K562 (cell line): ENCODE measurements around the gene ABHD8. TPM values are rescaled to one million over a fixed set of nuclear protein-coding genes. Genes with fewer than 3 reads are reported as not detected.

Experiments used
- ATAC-seq: fragments of 200-7000 bp; cut with Tn5 transposase; 3 replicates; pipeline ENCODE4 v1.9.1; 2020; ENCODE audit warnings: moderate library complexity
- BruUV-seq: library from RNA; stranded (reverse); fragments of 400-500 nt; replicated peaks from 2 replicates; lab custom pipeline; 2021; lab: Mats Ljungman, UMichigan
- CTCF ChIA-PET: fragments of 300-600 bp; formaldehyde crosslinking; extraction: SDS; loops from one replicate; lab custom pipeline; 2021; ENCODE audit warnings: low intra/inter-chr PET ratio; lab: Yijun Ruan, JAX
- POLR2A ChIA-PET: fragments of 300-600, 350-650 bp; sonication (Branson Sonifier 250); formaldehyde crosslinking; extraction: SDS; loops from one replicate; lab custom pipeline; 2021; ENCODE audit warnings: antibody characterized with exemption, inconsistent platforms; lab: Yijun Ruan, JAX
- DNase-seq, 4 experiments: peaks; one replicate each; pipeline versions ENCODE4 v3.0.0 to v3.0.0-alpha.2; 2011 to 2018; ENCODE audit warnings: low spot score in 3 of 4, mixed read lengths in 3 of 4; ENCODE audit errors: extremely low read depth in 1 of 4
- FAIRE-seq: peaks from 2 replicates; lab custom pipeline; 2011; peaks lifted over from hg19 to GRCh38; lab: Jason Lieb, UNC
- H2AFZ ChIP-seq: 2 replicates; pipeline ENCODE4 v1.6.0; 2011; ENCODE audit warnings: low read depth, low read length, control low read depth, inconsistent platforms
- H3K27ac ChIP-seq: fragments of 200-600 bp; 3 replicates; pipeline ENCODE4 v1.8.0; 2011; ENCODE audit warnings: low read depth, mild to moderate bottlenecking, control low read depth, inconsistent platforms, low read length, moderate library complexity, mixed read lengths; ENCODE audit errors: extremely low read depth
- H3K27me3 ChIP-seq, 2 experiments: fragments of 300-600 bp in 1 of 2; 2 replicates in 1 of 2; 3 replicates in 1 of 2; pipeline versions ENCODE4 v1.6.0 to v1.8.0; 2011; ENCODE audit warnings: inconsistent platforms in 2 of 2, low read length in 2 of 2, mild to moderate bottlenecking in 1 of 2, mixed read lengths in 1 of 2, moderate library complexity in 1 of 2; ENCODE audit not compliant: control insufficient read depth in 2 of 2, insufficient read depth in 2 of 2
- H3K36me3 ChIP-seq: fragments of 300-600 bp; 3 replicates; pipeline ENCODE4 v1.8.0; 2011; ENCODE audit warnings: mild to moderate bottlenecking, low read length, inconsistent platforms; ENCODE audit not compliant: control insufficient read depth, insufficient read depth
- H3K4me1 ChIP-seq, 2 experiments: fragments of 200-600 bp in 1 of 2; replicated peaks in 1 of 2; 2 replicates in 1 of 2; 3 replicates in 1 of 2; pipeline versions ENCODE4 v1.5.1 to v1.8.0; 2011; ENCODE audit warnings: inconsistent platforms in 2 of 2, low read length in 2 of 2, mild to moderate bottlenecking in 1 of 2, mixed read lengths in 1 of 2, moderate library complexity in 1 of 2; ENCODE audit not compliant: control insufficient read depth in 2 of 2, insufficient read depth in 2 of 2
- H3K4me2 ChIP-seq: 2 replicates; pipeline ENCODE4 v1.6.1; 2011; ENCODE audit warnings: low read length, control low read depth, inconsistent platforms, mixed read lengths; ENCODE audit not compliant: insufficient read depth
- H3K4me3 ChIP-seq: fragments of 200-600 bp; sonication (generic), shearing (Covaris generic); 2 replicates; pipeline ENCODE4 v1.5.1; 2016; ENCODE audit warnings: control low read depth, inconsistent platforms
- H3K79me2 ChIP-seq: fragments of 200-600 bp; 3 replicates; pipeline ENCODE4 v1.8.0; 2011; ENCODE audit warnings: low read length, inconsistent platforms; ENCODE audit not compliant: control insufficient read depth, insufficient read depth
- H3K9ac ChIP-seq, 2 experiments: 2 replicates each; pipeline versions ENCODE4 v1.6.0 to v1.6.1; 2011; ENCODE audit warnings: low read depth in 2 of 2, low read length in 2 of 2, control low read depth in 1 of 2, inconsistent platforms in 1 of 2, mild to moderate bottlenecking in 1 of 2, mixed read lengths in 1 of 2; ENCODE audit not compliant: insufficient read depth in 1 of 2
- H3K9me1 ChIP-seq: one replicate; pipeline ENCODE4 v1.6.0; 2011; ENCODE audit warnings: inconsistent platforms, mild to moderate bottlenecking, low read length, moderate library complexity; ENCODE audit not compliant: control insufficient read depth, insufficient read depth
- H3K9me3 ChIP-seq: replicated peaks from 2 replicates; pipeline ENCODE4 v1.5.1; 2011; ENCODE audit warnings: low read depth, low read length, inconsistent platforms; ENCODE audit not compliant: control insufficient read depth, insufficient read depth
- H4K20me1 ChIP-seq: replicated peaks from 2 replicates; pipeline ENCODE4 v1.6.1; 2011; ENCODE audit warnings: low read length, inconsistent platforms, mixed read lengths; ENCODE audit not compliant: control insufficient read depth, insufficient read depth
- ATF3 ChIP-seq, 2 experiments: fragments of 450-650 bp in 1 of 2; sonication (generic) in 1 of 2; formaldehyde crosslinking in 1 of 2; IDR thresholded peaks in 1 of 2; conservative IDR thresholded peaks in 1 of 2; 2 replicates each; pipeline versions ENCODE4 v1.6.1 to v1.8.1; 2016 to 2023; ENCODE audit warnings: mild to moderate bottlenecking in 2 of 2, moderate library complexity in 2 of 2, inconsistent platforms in 1 of 2, missing genetic modification reagents in 1 of 2
- ESRRA ChIP-seq: fragments of 450-650 bp; IDR thresholded peaks from 2 replicates; pipeline ENCODE4 v1.6.1; 2014; ENCODE audit warnings: low read depth, mild to moderate bottlenecking, moderate library complexity, borderline replicate concordance
- FUS ChIP-seq: fragments of 200-400 bp; formaldehyde crosslinking; optimal IDR thresholded peaks from 2 replicates; pipeline ENCODE3; 2017; ENCODE audit warnings: low read depth, low read length
- MIER1 ChIP-seq: fragments of 450-650 bp; IDR thresholded peaks from 2 replicates; pipeline ENCODE4 v1.6.1; 2016; ENCODE audit warnings: antibody characterized with exemption, mild to moderate bottlenecking, low read depth
- MTA1 ChIP-seq: fragments of 450-650 bp; IDR thresholded peaks from 2 replicates; pipeline ENCODE4 v1.6.1; 2017; ENCODE audit warnings: borderline replicate concordance
- NONO ChIP-seq, 2 experiments: fragments of 200-400 bp in 1 of 2; fragments of 450-650 bp in 1 of 2; formaldehyde crosslinking in 1 of 2; IDR thresholded peaks; 2 replicates each; pipeline ENCODE4 v1.6.1; 2017; ENCODE audit warnings: low read depth in 2 of 2, mild to moderate bottlenecking in 2 of 2, moderate library complexity in 2 of 2, low read length in 1 of 2
- POLR2AphosphoS2 ChIP-seq: IDR thresholded peaks from 2 replicates; pipeline ENCODE4 v1.6.1; 2012; ENCODE audit warnings: low read length, improper control_type of control experiment
- STAT6 ChIP-seq: sonication (generic); formaldehyde crosslinking; IDR thresholded peaks from 2 replicates; pipeline ENCODE4 v1.8.1; 2023; ENCODE audit warnings: mild to moderate bottlenecking, missing genetic modification reagents
- ZBTB11 ChIP-seq, 3 experiments: fragments of 200-800 bp in 1 of 3; fragments of 250-450 bp in 1 of 3; fragments of 450-650 bp in 1 of 3; sonication (Bioruptor Pico) in 1 of 3; sonication (Bioruptor generic) in 1 of 3; formaldehyde crosslinking in 1 of 3; IDR thresholded peaks; 2 replicates each; pipeline versions ENCODE4 v1.6.1 to v1.8.0; 2016 to 2022; ENCODE audit warnings: mild to moderate bottlenecking in 2 of 3, missing genetic modification characterization in 2 of 3, missing compliant biosample characterization in 1 of 3, moderate library complexity in 1 of 3
- WGBS: fragments of 100-300 bp; shearing (Covaris generic); methylation state at CpG from one replicate; pipeline ENCODE4 v1.1.6; 2016; ENCODE audit warnings: low coverage, mixed read lengths; ENCODE audit not compliant: insufficient coverage; ENCODE audit errors: missing lambda C conversion rate; 5-methylcytosine and 5-hydroxymethylcytosine counted together
- in situ Hi-C: fragments of 300-500 bp; cut with MboI; formaldehyde crosslinking; loops from 4 replicates; pipeline ENCODE4 v1.15.0; 2018; ENCODE audit warnings: inconsistent platforms, mixed read lengths
- intact Hi-C: fragments of 100-400 bp; cut with micrococcal nuclease; formaldehyde crosslinking; loops from 2 replicates; pipeline ENCODE4 v1.14.2; 2022
- polyA plus RNA-seq, 8 experiments: library from polyadenylated mRNA; depleted of rRNA in 4 of 8; stranded (reverse) in 5 of 8; unstranded in 3 of 8; fragments of >200 nt; fragmentation: Nextera tagmentation in 2 of 8; fragmentation: Illumina TruSeq in 1 of 8; extraction: Ambion mirVana in 2 of 8; extraction: Trizol in 1 of 8; gene quantifications; 2 replicates each; pipeline versions ENCODE4 v1.2.1 to v1.2.3, GENCODE V29; 2011 to 2014; ENCODE audit warnings: inconsistent platforms in 1 of 8, missing spikeins in 1 of 8
- total RNA-seq, 7 experiments: library from RNA; depleted of rRNA in 6 of 7; stranded (reverse); fragments of >200 nt in 6 of 7; fragmentation: Illumina TruSeq in 2 of 7; extraction: Trizol in 2 of 7; gene quantifications; 2 replicates each; pipeline versions ENCODE4 v1.2.1 to v1.2.3, GENCODE V29; 2011 to 2021; ENCODE audit warnings: low replicate concordance in 1 of 7
- TF ChIP-seq, protein P1 (sequence below): fragments of 250-450 bp; sonication (Bioruptor Pico); IDR thresholded peaks from 2 replicates; pipeline ENCODE4 v1.8.0; 2022; ENCODE audit warnings: moderate library complexity, mild to moderate bottlenecking, inconsistent platforms

ABHD8 gene
- total and polyA plus RNA-seq, 9 of the 15 experiments (the other 6 are each of a cell fraction or from before 2014, with no cell fraction given): 0.04 to 6.6 (median 2.0) TPM; not detected in 1

- in situ Hi-C loops: no loop called here
- peaks cover 24% of the 10 kb centered on the region for H3K79me2 ChIP-seq
- TSS peak; percentile 53 for BruUV-seq
- no peak; the same call in 1 of the 2 replicates for TF ChIP-seq STAT6 (CRISPR knock-in tag)
- TF ChIP-seq, protein P1, sequence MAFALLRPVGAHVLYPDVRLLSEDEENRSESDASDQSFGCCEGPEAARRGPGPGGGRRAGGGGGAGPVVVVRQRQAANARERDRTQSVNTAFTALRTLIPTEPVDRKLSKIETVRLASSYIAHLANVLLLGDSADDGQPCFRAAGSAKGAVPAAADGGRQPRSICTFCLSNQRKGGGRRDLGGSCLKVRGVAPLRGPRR (CRISPR knock-in tag): no peak
- TF ChIP-seq MIER1: 0 out of 2 replicates have a peak, but pooled peaks have one; percentile 79
- peak in 1 of 2 experiments; percentile 77; a peak in 2 of 4 replicates for TF ChIP-seq NONO (IDR thresholded peaks at IDR 0.05; ENCODE audit: low read depth in 2 of 2, low read length in 1 of 2)
- peak; percentile 37 for TF ChIP-seq ESRRA
- peak; percentile 54; the same call in 1 of the 2 replicates for TF ChIP-seq POLR2AphosphoS2
- 0 out of 2 replicates have a peak, but pooled peaks have one; percentile 43 for TF ChIP-seq ATF3 (IDR thresholded peaks at IDR 0.05)
- TF ChIP-seq ATF3 (CRISPR knock-in tag; conservative IDR thresholded peaks at IDR 0.05): peak; percentile 73; the same call in 1 of the 2 replicates
- TF ChIP-seq FUS: no peak
- peak; percentile 31; the same call in 1 of the 2 replicates for TF ChIP-seq MTA1
- peak; percentile 96 to 99 (median 97); a peak in 5 of 6 replicates for TF ChIP-seq ZBTB11 (CRISPR knock-in tag; IDR thresholded peaks at IDR 0.05)
These were observed 33.8 kb upstream of the ABHD8 start, which contains the start of gene GTPBP3 for GRCh38 chr19:17336872-17337674. TSS of gene GTPBP3 (plus strand) at chr19:17337553. CDS start at chr19:17337612, 59 bp downstream.

More at GRCh38 chr19:17336872-17337674, 33.8 kb upstream of the ABHD8 start, which contains the start of gene GTPBP3:
- ChIA-PET CTCF (no interaction called here), POLR2A (interaction anchor here (0.5 to 7.9 kb wide), 8 partner anchors 10 to 1205 kb away, joined by 3 to 78 read pairs (median 4); partner anchors contain the start of gene DDA1)
- no peaks in the 10 kb centered on the region for H3K27me3 ChIP-seq
- ATAC-seq: peak; percentile 82
- FAIRE-seq: peak; percentile 100
- H3K4me1 ChIP-seq: peaks cover 29 to 79% of the 10 kb centered on the region in 2 experiments; a peak in 4 of 5 replicates
- peak; percentile 91 to 100 (median 96) for DNase-seq
- WGBS: under 1% methylated on average over 41 of the region's 41 CpGs
- H3K4me2 ChIP-seq: peak within 1 kb of the TSS; percentile 96
- H3K9me3 ChIP-seq: no peaks in the 10 kb centered on the region; the same call in 1 of the 2 replicates
- no peaks in the 10 kb centered on the region; the same call in 1 of the 2 replicates for H4K20me1 ChIP-seq
- peaks cover 31% of the 10 kb centered on the region; the same call in 1 of the 3 replicates for H3K36me3 ChIP-seq
- peak within 1 kb of the TSS; percentile 84 for H3K4me3 ChIP-seq
- intact Hi-C loops: no loop called here
- no peaks in the 10 kb centered on the region for H3K9me1 ChIP-seq
- peak within 1 kb of the TSS; percentile 81 to 90 for H3K9ac ChIP-seq
- H2AFZ ChIP-seq: peak within 1 kb of the TSS; percentile 95
- H3K27ac ChIP-seq: peak within 1 kb of the TSS; percentile 87
